ENCODE results near the gene MCUB. TPM values are rescaled to one million over a fixed set of nuclear protein-coding genes. Genes with fewer than 3 reads are reported as not detected.

Gene MCUB
- total RNA-seq, 1 donor from 2014 or later, result 105 TPM

- H3K4me3 ChIP-seq (ENCODE audit: low read depth, low read length), result no peak overlapping the region
- no peak for DNase-seq (ENCODE audit: low read depth)
- TF ChIP-seq CTCF (conservative IDR thresholded peaks at IDR 0.05; ENCODE audit: low read depth, low read length), result no peak
These were observed 67.3 kb downstream of the MCUB start for GRCh38 chr4:109627361-109627760.

DNA sequence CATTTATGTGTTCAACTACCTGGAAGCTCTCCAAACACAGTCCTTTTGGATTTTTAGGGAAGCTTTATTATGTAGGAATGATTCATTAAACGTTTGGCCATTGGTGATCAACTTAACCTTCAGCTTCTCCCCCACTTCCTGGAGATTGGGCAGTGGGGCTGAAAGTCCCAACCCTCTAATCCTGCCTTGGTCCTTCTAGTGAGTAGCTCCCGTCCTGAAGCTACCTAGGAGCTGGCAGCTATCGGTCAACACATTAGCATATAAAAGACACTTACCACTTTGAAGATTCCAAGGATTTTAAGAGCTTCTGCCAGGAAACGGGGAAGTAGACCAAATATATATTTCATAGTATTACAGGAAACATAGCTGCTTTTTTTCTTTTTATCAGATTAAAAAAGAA lies 69.7 kb downstream of the MCUB start:
- H3K4me3 ChIP-seq (ENCODE audit: low read depth, low read length), result no peak overlapping the region
- no peak for DNase-seq (ENCODE audit: low read depth)
- TF ChIP-seq CTCF (conservative IDR thresholded peaks at IDR 0.05; ENCODE audit: low read depth, low read length), result no peak

- TF ChIP-seq CTCF (conservative IDR thresholded peaks at IDR 0.05; ENCODE audit: low read depth, low read length), result no peak
- H3K4me3 ChIP-seq (ENCODE audit: low read depth, low read length), result no peak overlapping the region
- no peak for DNase-seq (ENCODE audit: low read depth)
These were observed 71.6 kb downstream of the MCUB start for GRCh38 chr4:109631532-109632108.

DNA sequence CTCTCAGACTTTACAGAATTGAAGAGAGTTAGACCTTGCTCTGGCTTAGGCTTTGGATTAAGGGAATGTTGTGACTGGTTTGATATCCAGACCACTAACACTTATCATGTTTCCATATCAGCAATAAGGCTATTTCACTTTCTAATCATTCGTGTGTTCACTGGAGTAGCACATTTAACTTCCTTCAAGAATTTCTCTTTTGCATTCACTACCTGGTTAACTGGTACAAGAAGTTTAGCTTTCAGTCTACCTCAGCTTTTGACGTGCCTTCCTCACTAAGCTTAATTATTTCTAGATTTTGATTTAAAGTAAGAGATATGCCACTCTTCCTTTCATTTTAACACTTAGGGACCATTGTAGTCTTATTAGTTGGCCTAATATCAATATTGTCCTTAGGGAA lies 80.6 kb downstream of the MCUB start:
- no peak for DNase-seq (ENCODE audit: low read depth)
- no peak overlapping the region for H3K4me3 ChIP-seq (ENCODE audit: low read depth, low read length)
- TF ChIP-seq CTCF (conservative IDR thresholded peaks at IDR 0.05; ENCODE audit: low read depth, low read length), result no peak

DNA sequence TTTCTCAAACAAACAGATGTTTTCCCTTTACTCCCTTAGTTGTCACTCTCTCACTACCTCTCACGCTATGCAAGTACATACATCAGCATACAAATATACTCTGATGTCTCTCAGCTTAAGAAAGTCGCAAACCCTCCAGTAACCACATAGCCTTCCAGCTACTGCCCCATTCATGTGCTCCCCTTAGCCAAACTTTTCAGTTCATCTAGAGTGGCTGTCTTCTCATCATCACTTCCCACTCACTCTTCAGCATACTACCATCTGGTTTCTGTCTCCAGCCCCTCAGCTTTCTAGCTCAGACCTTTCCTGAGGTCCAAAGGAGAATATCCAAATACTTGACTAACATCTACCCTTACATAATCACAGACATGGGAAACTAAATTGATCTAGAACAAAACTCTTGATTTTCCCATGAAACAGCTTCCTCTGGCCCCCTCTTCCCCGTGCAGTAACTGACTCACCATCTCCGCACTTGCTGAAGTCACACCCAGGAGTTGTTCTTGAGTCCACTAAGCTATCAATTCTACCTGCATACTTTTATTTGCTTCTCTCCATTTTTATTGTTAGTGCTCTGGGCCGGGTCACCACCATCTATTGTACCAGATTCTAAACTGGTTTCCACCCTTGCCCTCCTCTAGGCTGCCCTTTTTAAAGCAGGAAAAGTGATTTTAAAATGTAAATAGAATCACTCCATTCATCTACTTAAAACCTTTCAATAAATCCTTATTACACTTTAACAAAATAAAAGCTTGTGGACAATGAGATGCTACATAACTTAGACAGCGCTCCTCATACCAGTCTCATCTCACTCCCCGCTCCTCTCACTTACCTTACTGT lies 86.0 kb downstream of the MCUB start:
- no peak for DNase-seq (ENCODE audit: low read depth)
- no peak for TF ChIP-seq CTCF (conservative IDR thresholded peaks at IDR 0.05; ENCODE audit: low read depth, low read length)
- no peak overlapping the region for H3K4me3 ChIP-seq (ENCODE audit: low read depth, low read length)

DNA sequence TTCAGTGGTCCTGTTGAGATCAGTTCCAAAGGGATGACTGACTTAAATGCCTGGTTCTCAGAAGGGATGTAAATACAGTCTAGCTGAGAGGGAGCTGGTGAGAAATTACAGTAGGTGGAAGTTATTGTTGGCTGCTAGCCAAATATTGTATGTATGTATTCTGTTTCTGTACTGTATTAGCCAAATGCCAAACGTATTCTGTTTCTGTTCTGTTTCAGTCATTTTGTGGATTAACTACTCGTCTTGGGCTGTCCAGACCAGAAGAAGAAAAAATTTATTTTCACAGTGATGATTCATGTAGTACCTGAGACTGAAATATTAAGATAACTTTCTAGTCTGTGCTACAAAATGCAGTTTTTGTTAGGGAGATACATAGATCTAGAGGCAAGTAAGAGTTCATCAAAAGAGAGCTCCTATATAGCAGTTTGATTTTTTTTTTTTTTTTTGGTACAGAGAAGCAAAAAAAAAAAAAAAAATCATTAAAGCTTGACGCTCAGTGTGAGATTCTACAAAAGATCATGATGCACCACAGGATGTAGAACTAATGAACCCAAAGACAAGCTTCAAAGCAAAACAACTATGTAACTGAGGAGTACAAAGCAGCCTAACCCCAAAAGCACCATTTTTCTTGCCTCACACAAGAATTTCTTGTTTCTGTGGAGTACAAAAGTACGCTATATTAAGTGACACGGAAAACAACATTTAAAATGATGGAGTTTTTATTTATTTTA lies 88.4 kb downstream of the MCUB start:
- no peak overlapping the region for H3K4me3 ChIP-seq (ENCODE audit: low read depth, low read length)
- no peak for DNase-seq (ENCODE audit: low read depth)
- no peak for TF ChIP-seq CTCF (conservative IDR thresholded peaks at IDR 0.05; ENCODE audit: low read depth, low read length)

Measured in epithelial cell of proximal tubule (primary cell).